Cardiac septum (tissue), 1 donor: ENCODE measurements around the gene MRPL41. TPM values are rescaled to one million over a fixed set of nuclear protein-coding genes. Genes with fewer than 3 reads are reported as not detected.
"Not testable (repeated sequence)": the region's sequence is repeated elsewhere in the genome, so short reads cannot be mapped to it uniquely, and the experiment has no call there.

Experiments used
- DNase-seq: peaks from one replicate; pipeline ENCODE4 v3.0.0-alpha.2; 2020; ENCODE audit warnings: low spot score
- intact Hi-C: fragments of 100-400 bp; cut with DNase I; formaldehyde crosslinking; loops from one replicate; pipeline ENCODE4 v1.14.0; 2022
- total RNA-seq: library from RNA; stranded (reverse); fragmentation: NEBNext Ultra II Directional; extraction: Animal tissue kit (Norgen Biotek cat#: 25700); gene quantifications from one replicate; pipeline ENCODE4 v1.2.1, GENCODE V29; 2021
- donor health status: DM: no; HTN: no; CAD: no.

The MRPL41 gene
- total RNA-seq, 1 donor from 2014 or later, result 184 TPM

- DNase-seq, result no peak
- intact Hi-C loops, result no loop called here
These were observed 30.9 kb upstream of the MRPL41 start for GRCh38 chr9:137520614-137521404.

- DNase-seq, result no peak
- intact Hi-C loops, result no loop called here
These were observed 30.2 kb upstream of the MRPL41 start for GRCh38 chr9:137521405-137521985.

- intact Hi-C loops, result no loop called here
- no peak for DNase-seq
These were observed 28.8 kb upstream of the MRPL41 start for GRCh38 chr9:137522746-137523455.

- intact Hi-C loops, result no loop called here
- no peak for DNase-seq
These were observed 27.3 kb upstream of the MRPL41 start for GRCh38 chr9:137524161-137524980.

GRCh38 chr9:137524981-137525317 lies 26.7 kb upstream of the MRPL41 start:
- DNase-seq, result no peak
- intact Hi-C loops, result no loop called here

- DNase-seq, result no peak
- intact Hi-C loops, result no loop called here
These were observed 21.3 kb upstream of the MRPL41 start for GRCh38 chr9:137530331-137530730.

GRCh38 chr9:137531099-137531765 lies 20.4 kb upstream of the MRPL41 start:
- intact Hi-C loops, result no loop called here
- no peak for DNase-seq

GRCh38 chr9:137532891-137533468 lies 18.7 kb upstream of the MRPL41 start:
- intact Hi-C loops, DNase-seq: not testable (repeated sequence)

- DNase-seq, result no peak
- intact Hi-C loops, result no loop called here
These were observed 17.2 kb upstream of the MRPL41 start for GRCh38 chr9:137534256-137535119.

- DNase-seq, result no peak
- intact Hi-C loops, result no loop called here
These were observed 16.6 kb upstream of the MRPL41 start for GRCh38 chr9:137535120-137535428.

- DNase-seq, intact Hi-C loops: not testable (repeated sequence)
These were observed 15.0 kb upstream of the MRPL41 start for GRCh38 chr9:137536594-137537131.

GRCh38 chr9:137538058-137538457 lies 13.6 kb upstream of the MRPL41 start:
- intact Hi-C loops, result no loop called here
- no peak for DNase-seq

- DNase-seq, result no peak
- intact Hi-C loops, result no loop called here
These were observed 11.1 kb upstream of the MRPL41 start for GRCh38 chr9:137540536-137540935.

GRCh38 chr9:137542486-137542885 lies 9.2 kb upstream of the MRPL41 start:
- intact Hi-C loops, result no loop called here
- no peak for DNase-seq

GRCh38 chr9:137543237-137543963 lies 8.3 kb upstream of the MRPL41 start:
- DNase-seq, result no peak
- intact Hi-C loops, result no loop called here

GRCh38 chr9:137544176-137544760 lies 7.4 kb upstream of the MRPL41 start:
- intact Hi-C loops, result no loop called here
- DNase-seq, result no peak

GRCh38 chr9:137545123-137545522 lies 6.6 kb upstream of the MRPL41 start:
- no peak for DNase-seq

More at GRCh38 chr9:137545123-137545522, 6.6 kb upstream of the MRPL41 start:
- intact Hi-C loops, result no loop called here
